ENCODE results near the gene AXL.

DNA sequence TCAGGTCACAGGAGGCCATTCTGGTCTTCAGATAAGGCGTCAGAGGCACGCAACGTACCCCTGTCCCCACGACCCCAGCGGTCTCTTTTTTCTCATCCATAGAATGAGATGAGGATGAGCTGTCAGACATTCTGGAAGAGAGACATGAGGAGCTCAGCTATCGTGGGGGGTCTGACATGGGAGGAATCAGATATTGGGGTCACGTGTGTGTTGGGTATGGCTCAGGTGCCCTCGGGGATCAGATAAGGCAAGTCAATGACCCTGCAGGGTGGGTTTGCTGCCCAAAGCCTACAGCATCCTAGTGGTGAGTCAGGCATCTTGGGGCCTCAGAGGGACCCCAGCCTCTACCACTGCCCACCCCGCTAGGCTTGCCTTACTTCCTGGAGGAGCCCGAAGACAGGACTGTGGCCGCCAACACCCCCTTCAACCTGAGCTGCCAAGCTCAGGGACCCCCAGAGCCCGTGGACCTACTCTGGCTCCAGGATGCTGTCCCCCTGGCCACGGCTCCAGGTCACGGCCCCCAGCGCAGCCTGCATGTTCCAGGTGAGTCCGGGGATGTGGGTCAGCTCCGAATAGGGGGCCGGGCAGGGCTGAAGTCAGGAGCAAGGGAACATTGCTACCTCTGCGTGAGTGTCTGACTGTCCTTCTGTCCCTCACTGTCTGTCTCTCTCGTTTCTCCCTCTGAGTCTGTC, 2.6 kb downstream of the AXL start:
- TF ChIP-seq, protein P1, sequence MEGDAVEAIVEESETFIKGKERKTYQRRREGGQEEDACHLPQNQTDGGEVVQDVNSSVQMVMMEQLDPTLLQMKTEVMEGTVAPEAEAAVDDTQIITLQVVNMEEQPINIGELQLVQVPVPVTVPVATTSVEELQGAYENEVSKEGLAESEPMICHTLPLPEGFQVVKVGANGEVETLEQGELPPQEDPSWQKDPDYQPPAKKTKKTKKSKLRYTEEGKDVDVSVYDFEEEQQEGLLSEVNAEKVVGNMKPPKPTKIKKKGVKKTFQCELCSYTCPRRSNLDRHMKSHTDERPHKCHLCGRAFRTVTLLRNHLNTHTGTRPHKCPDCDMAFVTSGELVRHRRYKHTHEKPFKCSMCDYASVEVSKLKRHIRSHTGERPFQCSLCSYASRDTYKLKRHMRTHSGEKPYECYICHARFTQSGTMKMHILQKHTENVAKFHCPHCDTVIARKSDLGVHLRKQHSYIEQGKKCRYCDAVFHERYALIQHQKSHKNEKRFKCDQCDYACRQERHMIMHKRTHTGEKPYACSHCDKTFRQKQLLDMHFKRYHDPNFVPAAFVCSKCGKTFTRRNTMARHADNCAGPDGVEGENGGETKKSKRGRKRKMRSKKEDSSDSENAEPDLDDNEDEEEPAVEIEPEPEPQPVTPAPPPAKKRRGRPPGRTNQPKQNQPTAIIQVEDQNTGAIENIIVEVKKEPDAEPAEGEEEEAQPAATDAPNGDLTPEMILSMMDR (IDR thresholded peaks at IDR 0.05) = no peak
- no peak for TF ChIP-seq POLR2A (IDR thresholded peaks at IDR 0.05)

All from right lobe of liver (tissue), 4 donors.